Stimulated activated CD8-positive, alpha-beta memory T cell treated with anti-CD3 and anti-CD28 coated beads, Interleukin-4, amount 100 ng/mL, for 1 hour (primary cell): Measurements from ENCODE around the gene PHACTR3.

ENCODE experiments used
- DNase-seq, 2 donors: peaks; one replicate each; pipeline ENCODE4 v3.0.0-alpha.2; 2020; ENCODE audit warnings: low read depth in 2 of 2, low spot score in 1 of 2

Gene PHACTR3

DNA sequence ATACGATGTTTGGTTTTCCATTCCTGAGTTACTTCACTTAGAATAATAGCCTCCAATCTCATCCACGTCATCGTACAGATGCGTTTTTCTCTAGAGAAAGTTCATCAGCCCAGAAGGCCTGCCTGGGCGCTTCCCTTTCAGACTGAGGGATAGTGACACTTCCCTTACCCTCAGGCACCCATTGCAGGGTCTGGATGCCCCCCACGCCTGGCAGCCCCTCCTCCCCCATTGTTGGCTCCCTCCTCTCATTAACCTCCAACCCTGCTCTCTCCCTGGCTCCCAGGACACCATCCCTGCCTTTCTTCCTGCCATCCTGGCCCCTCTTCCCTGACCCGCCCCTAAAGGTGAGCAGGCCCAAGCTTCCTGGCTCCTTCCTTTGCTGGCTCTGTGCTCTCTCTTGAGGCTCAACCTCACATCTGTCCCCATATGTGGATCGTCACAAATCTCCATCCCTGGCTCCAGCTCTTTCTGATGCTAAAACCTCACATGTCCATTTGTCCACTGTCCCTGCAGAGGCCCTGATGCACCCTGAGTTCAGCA lies 183.9 kb downstream of the PHACTR3 start:
- DNase-seq: no peak

DNA sequence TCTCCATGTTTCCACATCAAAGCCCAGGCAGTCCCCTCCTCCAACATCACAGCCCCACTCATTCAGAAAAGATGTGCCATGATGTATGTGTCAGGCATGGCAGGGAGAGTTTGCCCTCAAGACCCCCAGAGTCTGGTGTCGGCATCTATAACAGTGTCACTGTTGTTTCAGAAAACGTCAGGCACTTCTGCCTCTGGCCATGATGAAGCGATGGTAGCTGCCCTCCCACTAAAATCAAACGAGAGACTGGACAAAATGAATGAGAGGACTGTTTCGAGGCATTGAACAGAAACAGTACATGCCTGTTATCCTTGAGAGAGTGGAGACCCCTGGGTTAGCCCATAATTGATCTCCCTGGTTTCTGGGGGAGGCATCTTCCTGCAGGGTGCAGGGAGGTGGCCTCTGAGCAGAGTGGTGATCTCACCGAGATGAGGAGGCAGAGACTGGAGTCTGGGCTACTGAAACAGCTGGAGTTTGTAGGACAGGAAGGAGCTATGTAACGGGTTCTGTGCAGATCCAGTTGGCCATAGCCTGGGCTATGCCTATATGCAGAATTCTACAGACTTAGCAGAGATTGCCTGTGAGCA lies 184.6 kb downstream of the PHACTR3 start:
- no peak for DNase-seq

DNA sequence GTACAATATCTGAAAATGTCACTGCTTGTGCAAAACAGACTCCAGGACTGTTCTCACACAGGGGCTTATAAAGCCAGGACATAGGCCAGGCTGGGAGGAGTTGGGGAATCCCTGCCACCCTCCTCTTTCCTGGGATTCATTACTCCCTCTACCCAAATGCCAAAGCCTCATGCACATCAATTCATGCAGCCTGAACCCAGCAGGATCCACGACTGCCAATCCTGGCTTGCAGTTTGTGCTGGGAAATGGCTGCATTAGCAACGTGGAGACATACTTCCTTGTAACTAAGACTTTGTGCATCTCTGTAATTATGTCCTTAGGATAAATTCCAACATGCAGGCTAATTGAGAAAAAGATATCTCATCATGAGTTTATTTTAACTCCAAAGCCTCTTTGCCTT lies 185.3 kb downstream of the PHACTR3 start:
- no peak for DNase-seq

GRCh38 chr20:59790346-59790745 lies 186.0 kb downstream of the PHACTR3 start:
- DNase-seq: no peak

- DNase-seq: no peak
Observed at GRCh38 chr20:59792300-59792699, 188.0 kb downstream of the PHACTR3 start.

- no peak for DNase-seq
Observed at GRCh38 chr20:59794555-59794954, 190.2 kb downstream of the PHACTR3 start.

- DNase-seq: no peak
Observed at GRCh38 chr20:59800309-59800708, 196.0 kb downstream of the PHACTR3 start.

DNA sequence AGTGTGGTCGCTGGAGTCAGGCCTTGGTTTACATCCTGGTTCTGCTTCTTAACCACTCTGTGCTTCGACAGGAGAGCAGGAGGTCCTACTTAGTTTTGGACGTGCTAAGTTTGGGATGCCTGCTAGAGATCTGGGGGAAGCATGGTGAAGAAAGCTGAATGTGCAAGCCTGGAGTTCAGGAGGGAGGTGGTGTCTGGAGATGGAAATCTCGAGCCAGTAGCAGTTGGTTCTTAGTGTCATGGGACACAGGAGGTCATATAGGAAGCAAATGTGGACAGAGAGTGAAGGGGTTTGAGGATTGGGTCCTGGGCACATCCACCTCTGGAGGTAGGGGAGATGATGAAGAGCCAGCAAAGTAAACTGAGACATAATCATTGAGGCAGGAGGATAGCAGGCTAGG lies 197.7 kb downstream of the PHACTR3 start:
- DNase-seq: no peak

GRCh38 chr20:59802471-59803221 lies 198.3 kb downstream of the PHACTR3 start:
- DNase-seq: no peak

DNA sequence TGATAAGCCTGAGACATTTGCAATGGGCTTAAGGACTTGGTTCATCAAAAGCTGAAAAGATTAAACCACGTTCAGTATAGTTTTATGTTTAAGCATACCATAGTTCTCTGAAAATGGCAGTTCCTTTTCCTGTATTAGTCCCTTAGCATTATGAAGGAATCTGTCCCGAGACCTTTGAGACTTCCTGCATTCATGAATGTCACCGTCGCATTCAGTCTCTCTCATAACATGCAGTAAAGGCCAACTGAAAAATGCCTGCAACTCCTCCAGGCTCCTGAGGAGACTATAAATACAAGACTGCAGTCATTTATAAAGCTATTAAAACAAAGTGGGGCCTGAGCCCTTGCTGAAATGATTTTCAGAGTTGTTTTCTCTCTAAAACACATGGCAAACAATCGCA lies 200.0 kb downstream of the PHACTR3 start:
- no peak for DNase-seq

GRCh38 chr20:59804871-59805665 lies 200.7 kb downstream of the PHACTR3 start:
- DNase-seq: no peak

DNA sequence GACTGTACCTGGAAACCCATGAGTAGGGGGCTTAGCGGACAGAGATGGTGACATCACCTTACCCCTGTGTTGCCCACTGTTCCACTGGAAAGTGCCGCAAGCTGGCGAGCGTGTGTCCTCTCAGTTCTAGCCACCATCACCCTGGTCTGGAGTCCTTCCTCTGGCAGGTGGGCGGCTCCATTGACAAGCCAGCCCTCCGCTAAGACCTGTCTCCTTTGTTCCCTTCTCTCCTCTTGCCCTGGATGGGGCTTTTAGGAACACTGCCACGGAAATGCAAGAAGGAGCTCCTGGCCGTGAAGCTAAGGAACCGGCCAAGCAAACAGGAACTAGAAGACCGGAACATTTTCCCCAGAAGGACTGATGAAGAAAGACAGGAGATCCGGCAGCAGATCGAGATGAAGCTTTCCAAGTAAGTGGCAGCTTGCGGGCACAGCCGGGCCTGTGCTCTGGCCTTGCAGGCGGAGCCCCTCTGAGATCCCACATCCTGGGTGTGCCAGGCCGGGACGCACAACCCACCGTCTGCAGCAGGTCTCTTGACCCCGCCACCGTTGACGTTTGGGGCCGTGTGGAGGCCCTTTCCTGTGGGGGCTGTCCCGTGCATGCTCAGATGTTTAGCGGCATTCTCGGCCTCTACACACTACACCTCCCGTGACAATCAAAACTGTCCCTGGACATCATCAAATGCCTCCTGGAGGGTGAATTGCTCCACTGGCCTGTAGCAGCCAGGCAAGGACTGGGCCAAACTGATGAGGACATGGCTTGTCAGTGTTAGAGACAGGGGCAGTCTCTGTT lies 201.6 kb downstream of the PHACTR3 start:
- DNase-seq: no peak

DNA sequence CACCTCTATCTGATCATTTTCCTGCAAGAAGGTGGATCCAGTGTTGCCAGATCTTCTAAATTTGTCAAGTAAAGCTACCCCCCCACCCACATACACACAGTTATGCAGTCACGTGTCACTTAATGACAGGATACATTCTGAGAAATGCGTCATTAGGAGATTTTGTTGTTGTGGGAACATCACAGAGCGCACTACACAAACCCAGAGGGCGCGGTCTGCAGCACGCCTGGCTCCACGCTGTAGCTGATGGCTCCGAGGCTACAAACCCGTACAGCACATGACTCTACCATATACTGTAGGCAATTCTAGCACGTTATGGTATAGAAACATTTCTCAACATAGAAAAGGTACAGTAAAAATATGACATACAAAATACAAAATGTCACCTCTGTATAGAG lies 202.2 kb downstream of the PHACTR3 start:
- no peak for DNase-seq

DNA sequence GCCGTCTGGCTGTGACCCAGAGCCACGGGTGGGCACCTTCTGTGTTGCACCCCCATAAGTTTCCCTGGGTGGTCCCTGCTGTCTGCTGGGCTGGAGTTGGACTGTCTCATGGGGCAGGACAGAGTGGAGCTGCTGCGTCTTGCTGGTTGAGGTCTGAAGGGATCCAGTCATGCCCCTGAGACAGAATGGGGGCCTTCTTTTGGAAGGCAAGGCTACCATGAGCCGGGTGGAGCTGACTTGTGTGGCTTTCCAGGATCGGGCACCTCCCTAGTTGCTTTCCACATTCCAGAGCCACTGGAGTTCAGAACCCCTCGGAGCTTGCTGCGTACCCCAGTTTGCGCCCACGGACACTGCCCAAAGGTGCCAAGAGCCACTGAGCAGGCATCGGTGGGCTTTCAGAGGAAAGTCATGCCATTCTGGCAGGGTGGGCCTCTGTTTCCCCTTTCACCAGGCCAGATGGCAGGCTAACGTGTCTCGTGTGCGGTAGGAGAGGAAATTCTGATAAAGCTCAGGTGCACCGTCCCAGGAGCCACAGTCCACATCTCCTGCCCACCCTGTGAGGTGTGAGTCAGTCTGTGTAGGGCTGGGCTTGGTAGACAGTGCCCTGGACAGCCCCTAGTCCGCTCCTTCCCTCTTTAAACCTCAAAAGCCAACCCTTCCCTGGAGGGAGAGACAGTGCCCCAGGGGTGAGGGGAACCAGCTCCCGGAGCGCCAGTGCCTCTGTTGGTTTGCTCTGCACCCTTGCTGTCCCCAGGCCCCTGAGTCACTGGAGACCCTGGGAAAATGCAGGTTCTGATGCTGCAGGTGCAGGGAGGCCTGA lies 203.8 kb downstream of the PHACTR3 start:
- no peak for DNase-seq

GRCh38 chr20:59808729-59809381 lies 204.5 kb downstream of the PHACTR3 start:
- DNase-seq: no peak

GRCh38 chr20:59809630-59810448 lies 205.5 kb downstream of the PHACTR3 start:
- no peak for DNase-seq

- DNase-seq: no peak
Observed at GRCh38 chr20:59810449-59811187, 206.3 kb downstream of the PHACTR3 start.

DNA sequence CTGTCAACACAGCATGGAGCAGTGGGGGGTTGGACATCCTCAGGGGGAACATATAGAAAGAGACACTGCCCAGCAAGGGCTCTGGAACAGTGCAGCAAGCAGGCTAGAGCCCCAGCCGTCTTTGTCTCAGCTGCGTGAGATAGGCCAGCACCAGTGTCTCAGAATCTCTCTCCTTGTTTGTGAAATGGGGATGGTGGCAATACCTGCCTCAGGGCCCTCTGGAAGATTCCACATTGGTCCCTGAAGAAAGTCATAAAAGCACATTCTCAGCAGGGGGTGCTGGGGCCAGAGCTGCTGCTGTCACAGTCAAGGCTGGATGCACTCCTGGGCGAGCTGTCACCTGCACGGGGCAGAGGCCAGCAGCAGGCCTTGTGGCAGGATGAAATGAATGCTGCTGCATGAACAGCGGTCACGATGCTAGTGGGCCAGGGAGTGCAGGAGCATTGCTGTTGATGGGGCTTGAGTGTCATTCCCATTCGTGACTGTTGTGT lies 207.4 kb downstream of the PHACTR3 start:
- no peak for DNase-seq
